GM19455 (cell line): ENCODE measurements around the gene ADGRB3.
"Not testable (repeated sequence)": the region's sequence is repeated elsewhere in the genome, so short reads cannot be mapped to it uniquely, and the experiment has no call there.

Source experiments
- ATAC-seq: cut with Tn5 transposase; IDR thresholded peaks from one replicate; pipeline ENCODE4 v1.9.1; 2021; ENCODE audit not compliant: unreplicated experiment

ADGRB3 gene

DNA sequence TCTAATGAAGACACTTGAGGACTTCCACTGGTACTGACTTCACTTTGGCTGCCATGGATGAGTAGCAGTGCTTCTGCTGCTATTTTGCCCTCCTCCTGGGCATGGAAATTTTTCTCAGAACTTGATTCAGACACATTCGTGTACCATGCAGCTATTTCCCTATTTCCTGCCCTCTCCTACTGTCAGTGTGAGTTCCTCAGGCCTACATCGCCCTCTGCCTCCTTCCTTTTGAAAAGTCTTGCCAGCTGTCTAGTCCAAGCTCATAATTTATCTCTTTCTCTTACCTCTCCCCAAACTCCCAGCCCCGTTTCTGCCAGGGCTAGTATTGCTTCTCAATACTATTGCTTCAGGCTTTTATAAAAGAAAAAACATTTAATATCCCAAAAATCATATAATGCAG, 470.2 kb downstream of the ADGRB3 start:
- ATAC-seq = no peak

DNA sequence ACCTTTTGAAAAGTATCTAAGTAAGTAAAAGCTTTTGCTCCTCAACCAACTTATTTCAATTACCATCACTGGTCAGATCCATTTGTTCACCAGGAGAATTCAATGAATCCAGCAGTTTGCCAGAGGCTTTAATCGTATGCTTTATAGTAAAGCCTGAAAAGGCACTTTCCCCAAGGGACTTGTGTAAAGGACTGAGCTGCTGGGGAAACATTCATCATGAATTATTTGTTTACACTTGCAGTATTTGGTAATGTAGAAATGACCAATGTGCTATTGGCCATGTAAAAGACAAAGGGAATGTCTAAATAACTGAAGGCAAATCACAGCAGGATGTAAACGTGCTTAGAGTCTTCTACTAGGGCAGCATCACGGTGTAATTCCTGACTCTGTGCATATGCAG, 471.4 kb downstream of the ADGRB3 start:
- no peak for ATAC-seq

DNA sequence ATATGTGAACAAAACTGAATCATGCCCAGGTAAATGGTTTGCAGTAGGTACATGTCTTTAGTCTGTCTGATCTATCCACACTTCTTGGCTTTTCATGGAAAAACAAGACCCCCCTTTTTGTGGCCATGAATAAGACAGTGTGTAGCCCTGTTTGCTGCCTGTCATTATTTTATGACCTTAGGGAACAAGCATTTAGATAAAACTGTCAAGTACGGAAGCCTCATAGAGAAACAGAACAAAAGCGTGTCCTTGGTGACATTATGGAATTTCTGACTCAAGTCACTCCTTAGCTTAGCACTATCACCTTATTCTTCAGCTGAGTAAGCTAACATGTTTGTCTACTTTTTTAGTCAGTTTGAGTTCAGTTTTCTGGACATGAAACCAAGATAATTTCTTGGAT, 476.2 kb downstream of the ADGRB3 start:
- ATAC-seq = no peak

DNA sequence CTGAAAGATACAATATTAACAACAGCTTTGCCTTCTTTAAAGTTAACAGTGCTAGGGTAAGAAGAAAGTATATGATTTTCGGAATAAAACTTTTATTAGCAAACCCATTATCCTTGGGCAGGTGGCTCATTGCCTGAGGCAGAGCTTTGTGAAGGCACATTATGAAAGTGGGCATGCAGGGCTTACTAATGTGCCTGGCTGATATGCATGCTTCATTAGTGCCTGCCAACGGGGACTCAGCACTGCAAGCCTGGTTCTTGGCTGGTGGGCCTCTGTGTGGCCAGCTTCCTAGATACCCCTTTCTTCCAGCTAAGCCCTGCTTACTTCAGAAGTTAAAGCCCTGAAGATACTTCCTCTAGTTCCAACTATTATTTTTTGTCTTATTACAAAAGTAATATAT, 481.6 kb downstream of the ADGRB3 start:
- no peak for ATAC-seq

DNA sequence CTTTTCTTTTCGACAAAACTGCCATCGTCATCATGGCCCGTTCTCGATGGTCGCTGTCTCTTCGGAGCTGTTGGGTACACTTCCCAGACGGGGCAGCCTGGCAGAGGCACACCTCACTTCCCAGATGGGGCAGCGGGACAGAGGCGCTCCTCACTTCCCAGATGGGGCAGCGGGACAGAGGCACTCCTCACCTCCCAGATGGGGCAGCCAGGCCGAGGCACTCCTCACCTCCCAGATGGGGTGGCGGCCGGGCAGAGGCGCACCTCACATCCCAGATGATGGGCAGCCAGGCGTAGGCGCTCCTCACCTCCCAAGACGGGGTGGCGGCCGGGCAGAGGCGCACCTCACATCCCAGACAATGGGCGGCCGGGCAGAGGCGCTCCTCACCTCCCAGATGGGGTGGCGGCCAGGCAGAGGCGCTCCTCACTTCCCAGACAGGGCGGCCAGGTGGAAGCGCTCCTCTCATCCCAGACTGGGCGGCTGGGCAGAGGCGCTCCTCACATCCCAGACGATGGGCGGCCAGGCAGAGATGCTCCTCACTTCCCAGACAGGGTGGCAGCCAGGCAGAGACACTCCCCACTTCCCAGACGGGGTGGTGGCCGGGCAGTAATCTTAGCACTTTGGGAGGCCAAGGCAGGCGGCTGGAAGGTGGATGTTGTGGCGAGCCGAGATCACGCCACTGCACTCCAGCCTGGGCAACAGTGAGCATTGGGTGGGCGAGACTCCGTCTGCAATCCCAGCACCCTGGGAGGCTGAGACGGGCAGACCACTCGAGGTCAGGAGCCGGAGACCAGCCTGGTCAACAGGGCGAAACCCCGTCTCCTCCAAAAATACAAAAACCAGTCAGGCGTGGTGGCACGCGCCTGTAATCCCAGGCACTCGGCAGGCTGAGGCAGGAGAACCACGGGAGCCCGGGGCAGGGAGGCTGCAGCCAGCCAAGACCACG, 486.7 kb downstream of the ADGRB3 start:
- ATAC-seq = not testable (repeated sequence)

DNA sequence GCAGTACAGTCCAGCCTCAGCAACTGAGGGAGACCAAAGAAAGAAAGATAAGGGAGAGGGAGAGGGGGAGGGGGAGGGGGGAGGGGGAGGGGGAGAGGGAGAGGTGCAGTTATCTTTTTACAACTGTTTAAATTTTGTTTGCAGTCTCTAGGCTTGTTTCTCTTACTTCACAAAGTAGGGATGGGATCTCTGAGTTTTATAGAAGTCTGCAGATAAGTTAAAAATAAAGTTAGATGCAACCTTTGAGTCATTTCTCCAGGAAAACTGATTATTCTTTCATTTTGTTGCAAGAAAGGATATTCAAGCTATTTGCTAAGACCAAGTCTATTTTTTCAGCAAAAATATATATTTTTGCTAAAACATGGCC, 487.3 kb downstream of the ADGRB3 start:
- no peak for ATAC-seq

DNA sequence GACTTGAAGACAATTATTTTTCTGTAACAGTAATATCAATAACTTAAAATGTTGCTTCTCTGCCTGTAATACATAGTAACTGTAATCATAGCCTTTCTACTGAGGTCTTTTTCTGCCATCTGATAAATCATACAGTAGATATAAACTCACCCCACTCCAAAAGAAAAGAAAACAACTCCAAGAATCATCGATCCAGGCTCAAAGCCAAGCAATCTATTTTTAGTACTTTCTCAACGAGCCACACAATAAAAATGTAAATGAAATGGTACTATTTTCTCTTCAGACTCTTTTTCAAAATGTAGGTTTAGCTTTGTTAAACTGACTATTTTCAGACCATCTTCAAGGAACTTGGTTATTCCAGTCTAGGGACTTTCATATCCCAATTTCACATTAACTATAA, 493.3 kb downstream of the ADGRB3 start:
- ATAC-seq = no peak

DNA sequence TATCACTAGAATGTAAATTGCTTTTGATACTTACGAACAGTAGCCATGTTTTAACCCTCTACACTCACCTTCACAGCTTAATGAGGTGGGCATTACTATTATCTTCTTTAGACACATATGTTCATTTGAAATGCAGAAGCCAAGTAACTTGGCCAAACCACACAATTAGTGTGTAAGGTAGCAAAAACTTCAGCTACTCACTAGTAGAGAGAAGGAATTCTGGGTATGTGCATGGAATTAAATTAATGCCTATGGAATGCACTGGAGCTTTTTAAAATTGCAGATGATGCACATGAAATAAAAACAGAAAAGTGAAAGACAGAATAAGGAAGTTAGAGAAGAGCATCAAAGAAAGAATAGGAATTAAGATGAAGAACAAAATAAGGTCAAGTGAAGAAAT, 494.0 kb downstream of the ADGRB3 start:
- ATAC-seq = no peak

DNA sequence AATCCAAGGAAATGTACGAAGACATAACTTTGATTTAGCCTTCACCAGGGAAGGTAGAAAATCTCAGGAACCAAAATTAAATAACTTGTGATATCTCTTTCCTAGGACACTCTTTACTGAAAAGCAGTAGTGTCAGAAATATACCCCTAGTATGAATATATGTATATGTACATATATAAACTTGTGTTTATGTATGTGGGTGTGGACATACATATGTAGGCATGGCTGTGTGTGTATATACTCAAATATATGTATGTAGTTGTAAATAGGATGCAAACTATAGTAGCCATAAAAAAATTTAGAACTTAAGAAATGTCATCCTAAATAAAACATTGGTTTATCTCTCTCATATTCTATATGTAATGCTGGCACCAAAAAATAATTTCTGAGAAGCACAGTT, 500.8 kb downstream of the ADGRB3 start:
- ATAC-seq = no peak

DNA sequence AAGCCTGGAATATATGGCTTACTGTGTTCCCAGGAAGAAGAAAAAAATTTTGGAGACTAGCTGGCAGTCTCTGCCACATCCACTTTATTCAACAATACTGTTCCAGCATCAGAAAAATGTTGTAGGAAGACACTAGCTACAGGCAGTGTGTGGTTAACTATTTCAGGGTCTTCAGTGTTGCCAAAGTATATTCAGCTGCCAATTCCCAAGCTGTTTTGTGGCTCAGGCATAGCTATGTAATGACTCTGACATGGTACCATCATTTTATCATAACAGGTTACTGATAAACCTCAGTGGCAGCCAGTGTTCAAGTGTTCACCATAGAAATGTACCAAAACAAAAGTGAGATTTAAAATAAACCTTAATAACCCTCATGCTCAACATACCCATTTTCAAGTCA, 503.1 kb downstream of the ADGRB3 start:
- ATAC-seq = no peak

DNA sequence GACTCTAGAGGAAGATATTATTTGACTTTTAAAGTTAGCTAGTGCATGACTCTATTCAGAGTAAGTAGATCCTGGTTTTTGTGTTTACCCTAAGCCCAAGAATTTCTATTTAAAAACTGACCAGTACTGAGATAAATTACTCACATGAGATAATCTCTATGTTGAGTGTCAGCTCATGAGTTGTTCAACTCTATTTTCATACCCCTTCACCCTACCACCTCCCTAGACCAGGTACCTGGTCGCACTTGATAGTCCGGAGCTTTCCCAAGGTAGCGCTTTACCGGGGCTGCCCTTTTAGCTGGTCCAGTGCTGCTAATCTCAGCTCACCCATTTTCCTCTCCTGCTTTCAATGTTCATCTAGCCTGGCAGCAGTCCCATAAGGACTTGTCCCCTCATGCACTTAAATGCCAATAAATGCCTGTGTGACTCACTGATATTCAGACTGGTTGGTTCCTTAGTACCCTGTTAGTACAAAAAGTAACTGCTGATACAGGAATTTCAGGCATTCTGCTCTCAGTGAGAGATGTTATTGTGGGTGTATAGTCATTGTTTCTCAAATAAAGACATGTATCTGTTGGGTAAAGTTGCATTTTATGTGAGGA, 503.9 kb downstream of the ADGRB3 start:
- no peak for ATAC-seq

DNA sequence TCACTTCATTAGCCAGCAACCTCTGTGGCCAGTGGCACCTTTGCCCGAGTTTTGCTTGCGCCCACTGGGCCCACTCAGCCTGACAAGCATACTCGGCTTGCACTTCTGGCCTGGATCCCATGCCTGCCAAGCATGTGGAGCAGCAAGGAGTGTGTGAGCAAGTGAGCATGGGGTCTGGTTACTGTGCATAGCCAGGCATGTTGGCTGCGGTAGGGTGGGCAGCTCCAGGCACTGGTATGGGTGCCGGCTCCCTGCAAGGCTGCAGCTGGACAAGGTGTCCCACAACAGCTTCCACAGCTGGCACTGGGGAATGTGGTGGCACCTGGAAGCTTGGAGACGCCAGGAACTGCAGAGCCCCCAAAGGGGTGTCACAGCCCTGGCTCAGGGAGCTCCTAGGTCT, 510.0 kb downstream of the ADGRB3 start:
- ATAC-seq = no peak

DNA sequence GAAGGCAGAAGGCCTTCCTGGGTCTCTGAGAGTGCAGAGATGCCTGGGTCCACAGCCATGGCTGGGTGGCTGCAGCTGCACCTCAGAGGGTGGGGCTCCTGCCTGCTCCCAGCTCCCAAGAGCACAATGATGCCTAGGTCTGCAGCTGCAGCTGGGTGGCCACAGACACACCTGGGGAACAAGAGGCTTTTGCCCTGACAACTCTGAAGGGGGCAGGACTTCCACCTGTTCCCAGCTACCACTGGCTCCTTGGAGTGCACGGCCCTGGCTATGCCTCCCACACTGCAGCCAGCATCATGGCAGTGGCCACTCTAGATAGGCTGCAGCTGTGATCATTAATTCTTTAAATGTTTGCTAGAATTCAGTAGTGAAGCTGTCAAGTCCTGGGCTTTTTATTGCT, 511.3 kb downstream of the ADGRB3 start:
- no peak for ATAC-seq

DNA sequence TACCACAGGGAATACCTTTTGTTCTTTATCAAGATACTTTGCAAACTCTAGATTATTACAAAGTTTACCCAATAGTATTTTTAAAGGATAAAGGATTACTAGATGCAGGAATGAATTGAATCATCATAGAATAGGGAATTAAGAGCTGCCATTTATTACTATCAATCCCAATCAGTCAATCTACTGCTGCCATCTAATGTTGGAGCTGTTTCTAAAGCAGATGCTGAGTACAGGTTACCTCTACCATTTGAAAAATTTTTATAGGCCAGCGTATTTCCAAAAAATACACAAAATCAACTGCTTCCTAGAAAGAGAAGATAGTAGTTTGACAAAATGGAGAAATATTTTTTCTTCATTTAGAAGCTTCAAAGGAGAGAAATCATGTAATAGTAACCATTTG, 520.4 kb downstream of the ADGRB3 start:
- ATAC-seq = no peak

DNA sequence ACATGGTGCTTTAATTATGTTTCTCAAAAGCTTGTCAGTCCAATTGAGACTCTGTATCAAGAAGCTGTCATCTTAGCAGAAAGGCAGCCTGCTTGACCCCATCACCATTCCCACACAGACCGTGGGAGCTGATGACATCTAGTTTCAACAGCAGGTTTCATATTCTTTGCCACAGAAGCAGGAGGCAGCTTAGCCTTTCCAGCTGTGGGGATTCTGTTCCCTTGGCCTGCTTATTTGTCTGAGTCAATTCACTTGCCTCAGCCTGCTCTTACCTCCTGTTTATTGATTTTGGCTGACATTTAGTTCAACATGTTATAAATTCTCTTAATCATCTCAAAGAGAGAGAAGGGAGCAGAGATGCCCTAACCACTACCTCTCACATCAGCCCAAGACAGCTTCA, 527.7 kb downstream of the ADGRB3 start:
- ATAC-seq = no peak

DNA sequence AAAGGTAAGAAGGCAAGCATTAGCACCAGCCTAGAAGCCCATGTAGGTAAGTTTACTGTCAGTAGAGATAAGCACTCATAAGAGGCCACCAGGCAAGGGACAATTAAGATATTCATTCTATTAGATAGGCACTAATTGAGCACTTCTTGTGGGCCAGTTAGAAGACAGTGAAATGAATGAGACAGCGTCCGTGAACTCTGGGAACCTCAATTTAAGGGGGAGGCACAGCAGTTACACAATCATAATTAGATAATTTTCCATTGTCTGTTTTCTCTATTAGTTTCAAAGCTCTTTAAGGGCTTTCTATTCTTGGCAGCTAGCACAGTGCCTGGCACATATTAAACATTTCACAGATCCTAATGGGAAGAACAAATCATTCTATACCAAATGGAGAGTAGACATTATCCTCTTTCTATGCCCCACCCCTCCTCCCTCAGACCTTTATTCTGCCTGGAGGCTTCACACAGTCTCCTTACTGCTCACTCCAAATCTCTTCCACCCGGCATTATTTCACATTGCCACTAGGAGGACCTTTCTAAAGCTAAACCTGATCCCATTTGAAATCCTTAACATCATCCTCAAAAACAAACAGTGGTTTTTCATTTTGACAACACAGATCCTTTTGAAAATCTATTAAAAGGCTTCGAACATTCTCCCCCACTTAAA, 529.6 kb downstream of the ADGRB3 start:
- no peak for ATAC-seq

DNA sequence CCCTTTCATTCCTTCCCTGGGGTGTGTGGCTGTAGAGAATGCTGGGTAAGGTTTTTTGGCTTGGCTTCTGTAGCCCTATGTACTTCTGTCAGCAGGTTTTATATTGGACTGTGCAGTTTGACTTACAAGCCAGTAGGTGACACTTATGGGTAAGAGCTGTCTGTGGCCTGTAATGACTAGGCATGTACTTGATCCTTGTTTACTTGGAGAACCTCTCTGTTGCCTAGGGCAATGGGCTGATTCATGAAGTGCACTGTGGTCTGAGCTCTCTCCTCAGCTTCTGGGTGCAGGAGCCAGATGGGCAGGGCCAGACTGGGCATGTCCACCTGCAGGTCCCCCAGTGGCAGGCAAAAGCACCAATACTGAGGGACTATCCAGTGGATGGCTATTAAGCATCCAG, 544.6 kb downstream of the ADGRB3 start:
- no peak for ATAC-seq

DNA sequence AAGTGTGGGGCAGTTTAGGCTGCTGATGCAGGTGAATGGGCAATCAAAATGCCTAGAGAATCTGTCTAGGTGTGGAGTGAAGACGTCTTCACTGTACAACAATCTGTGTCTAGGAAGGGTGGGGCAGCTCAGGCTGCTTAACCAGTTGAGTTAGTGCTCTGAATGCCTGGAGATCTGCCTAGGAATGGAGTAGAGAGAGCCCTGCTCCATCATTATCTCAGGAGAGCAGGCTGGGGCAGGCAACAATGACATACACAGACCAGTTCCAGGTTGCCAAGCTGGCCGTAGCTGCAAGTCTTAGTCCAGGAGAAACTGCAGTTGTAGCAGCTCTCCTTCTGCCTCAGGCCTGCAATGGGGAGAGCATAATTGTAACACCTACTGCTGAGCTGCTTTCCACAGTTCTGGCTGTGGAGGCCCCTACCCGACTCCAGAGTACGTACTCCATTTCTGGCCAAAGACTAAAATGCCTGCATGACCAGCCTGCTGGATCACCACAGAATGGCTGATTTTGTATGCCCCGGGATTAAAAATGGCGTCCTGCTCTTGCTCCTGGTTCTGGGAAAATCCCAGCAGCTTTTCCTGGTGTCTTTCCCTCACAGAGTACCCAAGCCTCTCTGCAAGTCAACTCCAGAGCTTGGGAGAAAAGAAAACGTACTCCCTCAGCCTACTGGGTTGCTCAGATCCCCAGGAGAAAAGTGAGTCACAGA, 545.4 kb downstream of the ADGRB3 start:
- no peak for ATAC-seq

DNA sequence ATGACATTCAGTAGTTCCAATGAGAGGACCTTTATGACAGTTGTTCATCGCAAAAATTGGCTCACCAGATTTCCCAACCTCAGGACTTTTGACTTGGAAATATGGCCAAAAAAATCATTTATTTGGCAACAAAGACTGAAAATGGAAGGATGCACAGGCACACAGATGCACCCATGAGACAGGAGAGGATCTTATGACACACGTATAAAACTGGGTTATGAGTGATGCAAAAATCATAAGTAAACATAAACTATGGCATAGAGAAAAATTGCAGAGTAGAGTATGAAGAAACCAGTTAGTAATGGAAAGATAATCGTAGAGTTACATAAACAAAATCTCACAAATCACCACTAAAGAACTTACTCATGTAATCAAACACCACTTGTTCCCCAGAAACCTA, 546.9 kb downstream of the ADGRB3 start:
- ATAC-seq = no peak

DNA sequence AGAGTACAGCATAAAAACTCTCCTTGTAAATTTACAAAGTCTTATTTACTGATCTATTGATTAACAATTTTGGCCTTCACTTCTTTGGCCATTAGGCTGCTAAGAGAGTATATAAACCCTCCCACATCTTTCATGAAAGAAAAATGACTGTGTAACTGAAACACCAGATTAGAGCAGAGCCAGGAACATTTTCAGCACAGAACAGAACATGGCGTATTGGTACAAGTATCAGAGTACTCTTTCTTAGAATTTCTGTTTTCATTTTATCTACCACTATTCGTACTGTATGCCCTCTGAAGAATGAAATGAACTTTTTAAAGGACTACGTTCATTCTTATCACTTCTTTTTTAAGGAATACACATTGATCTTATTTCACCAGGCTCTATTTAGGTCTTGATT, 550.2 kb downstream of the ADGRB3 start:
- ATAC-seq = no peak

DNA sequence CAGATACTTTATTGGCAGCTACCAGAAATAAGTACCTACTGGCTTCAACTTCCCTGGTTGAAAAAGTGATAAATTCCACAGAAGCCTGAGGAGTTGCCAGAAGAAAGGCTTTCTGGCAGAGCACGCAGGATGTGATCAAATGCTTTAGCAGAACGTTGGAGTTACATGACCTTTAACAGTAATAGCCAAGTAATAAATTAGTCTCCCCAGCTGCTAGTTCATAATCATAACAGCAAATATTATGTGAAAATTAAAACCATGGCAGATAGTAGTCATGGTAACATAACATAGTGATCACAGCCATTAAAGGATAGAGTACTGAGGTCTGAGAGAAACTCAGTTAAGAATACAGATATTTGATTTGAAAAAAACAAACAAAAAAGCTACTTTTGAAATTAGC, 567.7 kb downstream of the ADGRB3 start:
- no peak for ATAC-seq

DNA sequence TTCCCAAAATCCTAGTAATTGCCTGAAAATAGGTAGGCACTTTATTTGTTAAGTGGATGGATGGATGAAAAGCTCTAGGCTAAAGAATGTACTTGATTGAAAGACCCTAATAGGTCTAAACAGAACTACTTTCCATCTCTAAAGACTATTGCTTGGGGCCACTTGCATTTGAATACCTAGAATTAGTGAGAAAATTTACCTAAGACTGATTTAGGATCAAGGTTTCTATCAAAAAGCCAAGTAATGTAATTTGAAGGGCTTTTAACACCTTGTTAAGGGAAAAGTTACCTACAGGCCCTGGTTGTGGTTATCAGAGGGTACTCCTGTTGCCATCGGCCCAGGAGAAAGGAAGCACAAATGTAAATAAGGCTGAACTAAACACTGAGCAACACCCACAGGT, 581.0 kb downstream of the ADGRB3 start:
- ATAC-seq = no peak
